Testis (tissue), 2 donors: ENCODE data around the gene PRTFDC1.

Experiments used
- POLR2A ChIP-seq: fragments of 450-650 bp; IDR thresholded peaks from one replicate; pipeline ENCODE4 v1.6.1; 2017; ENCODE audit warnings: antibody characterized with exemption, mild to moderate bottlenecking, moderate library complexity
- TF ChIP-seq, protein P1 (sequence below), 3 experiments: fragments of 450-650 bp in 2 of 3; fragments of 200-600 bp in 1 of 3; sonication (generic) in 1 of 3; IDR thresholded peaks; one replicate each; pipeline ENCODE4 v1.5.1; 2016 to 2019; ENCODE audit warnings: antibody characterized with exemption in 3 of 3, mild to moderate bottlenecking in 2 of 3, moderate library complexity in 1 of 3

GRCh38 chr10:24894309-24894708, 58.1 kb downstream of the PRTFDC1 start:
- TF ChIP-seq, protein P1, sequence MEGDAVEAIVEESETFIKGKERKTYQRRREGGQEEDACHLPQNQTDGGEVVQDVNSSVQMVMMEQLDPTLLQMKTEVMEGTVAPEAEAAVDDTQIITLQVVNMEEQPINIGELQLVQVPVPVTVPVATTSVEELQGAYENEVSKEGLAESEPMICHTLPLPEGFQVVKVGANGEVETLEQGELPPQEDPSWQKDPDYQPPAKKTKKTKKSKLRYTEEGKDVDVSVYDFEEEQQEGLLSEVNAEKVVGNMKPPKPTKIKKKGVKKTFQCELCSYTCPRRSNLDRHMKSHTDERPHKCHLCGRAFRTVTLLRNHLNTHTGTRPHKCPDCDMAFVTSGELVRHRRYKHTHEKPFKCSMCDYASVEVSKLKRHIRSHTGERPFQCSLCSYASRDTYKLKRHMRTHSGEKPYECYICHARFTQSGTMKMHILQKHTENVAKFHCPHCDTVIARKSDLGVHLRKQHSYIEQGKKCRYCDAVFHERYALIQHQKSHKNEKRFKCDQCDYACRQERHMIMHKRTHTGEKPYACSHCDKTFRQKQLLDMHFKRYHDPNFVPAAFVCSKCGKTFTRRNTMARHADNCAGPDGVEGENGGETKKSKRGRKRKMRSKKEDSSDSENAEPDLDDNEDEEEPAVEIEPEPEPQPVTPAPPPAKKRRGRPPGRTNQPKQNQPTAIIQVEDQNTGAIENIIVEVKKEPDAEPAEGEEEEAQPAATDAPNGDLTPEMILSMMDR (IDR thresholded peaks at IDR 0.05), result no peak
- TF ChIP-seq POLR2A, result no peak
